ENCODE data around the gene PIGH. TPM values are rescaled to one million over a fixed set of nuclear protein-coding genes. Genes with fewer than 3 reads are reported as not detected.

The PIGH gene
- total and polyA plus RNA-seq, 4 experiments from 2014 or later, result 28.0 to 35.8 (median 31.9) TPM

DNA sequence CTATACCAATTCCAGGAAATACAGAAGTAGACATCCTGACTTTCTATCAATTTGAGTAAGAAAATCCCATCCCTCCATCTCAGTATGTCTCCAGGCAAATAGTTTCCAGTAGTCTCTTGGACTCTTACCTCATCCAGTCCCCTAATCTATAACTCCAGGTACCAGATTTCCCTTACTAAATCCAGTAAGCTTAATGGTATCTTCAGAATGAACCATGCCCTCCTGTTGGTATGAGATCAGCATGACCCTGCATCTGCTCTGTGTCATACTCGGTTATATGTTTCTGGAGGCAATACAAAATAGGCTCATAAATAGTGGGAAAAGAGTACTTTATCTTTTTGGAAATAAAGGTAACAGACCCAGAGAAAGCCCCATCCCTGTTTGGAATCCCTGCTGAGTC is 18.4 kb downstream of the PIGH start:
- Histone ChIP-seq H3K4me3 (ENCODE audit: low read length in 2 of 2) (no peak overlapping the region), H3K36me3 (ENCODE audit: insufficient read depth, low read length) (peaks cover 10% of the 10 kb centered on the region), H3K27ac (ENCODE audit: low read depth, low read length) (no peak overlapping the region), H3K27me3 (ENCODE audit: insufficient read depth, low read length) (no peaks in the 10 kb centered on the region), H3K4me1 (ENCODE audit: insufficient read depth, low read length) (no peaks in the 10 kb centered on the region), H3K9me3 (ENCODE audit: control insufficient read depth in 1 of 2, low read length in 2 of 2) (no peaks in the 10 kb centered on the region)
- no peak overlapping the region for H3K4me3 Mint-ChIP-seq
- intact Hi-C loops (cut with micrococcal nuclease), result no loop called here
- DNase-seq, result no peak
- H3K36me3 Mint-ChIP-seq, result peaks cover 0 to 9% of the 10 kb centered on the region in 2 donors
- H3K27ac Mint-ChIP-seq, result peak overlapping the region in 1 of 7 donors; percentile 15
- POLR2A ChIA-PET (ENCODE audit: partially characterized antibody), result interaction anchor here (1.7 kb wide), 1 partner anchor 18 kb away, joined by 6 read pairs; the partner anchor contains the start of gene PIGH
- no peaks in the 10 kb centered on the region for H3K27me3 Mint-ChIP-seq
- H3K9me3 Mint-ChIP-seq, result no peaks in the 10 kb centered on the region
- no peaks in the 10 kb centered on the region for H3K4me1 Mint-ChIP-seq
- CTCF ChIA-PET (ENCODE audit: partially characterized antibody), result interaction anchor here (0.7 to 9.0 kb wide), 13 partner anchors 9 to 154 kb away, joined by 3 to 139 read pairs (median 3); partner anchors contain the start of genes ARG2, PIGH, RDH12 and TMEM229B

GRCh38 chr14:67580336-67581171 is 19.5 kb downstream of the PIGH start:
- DNase-seq, result no peak
- CTCF ChIA-PET (ENCODE audit: partially characterized antibody), result interaction anchor here (0.7 to 9.0 kb wide), 10 partner anchors 9 to 161 kb away, joined by 3 to 139 read pairs (median 3); partner anchors contain the start of genes ARG2, PIGH, RDH12 and TMEM229B
- Mint-ChIP-seq H3K27me3 (no peaks in the 10 kb centered on the region), H3K36me3 (no peaks in the 10 kb centered on the region), H3K4me3 (no peak overlapping the region), H3K4me1 (no peaks in the 10 kb centered on the region), H3K9me3 (no peaks in the 10 kb centered on the region), H3K27ac (no peak overlapping the region)
- no peaks in the 10 kb centered on the region for H3K4me1 ChIP-seq (ENCODE audit: insufficient read depth, low read length)
- H3K36me3 ChIP-seq (ENCODE audit: insufficient read depth, low read length), result peaks cover 2% of the 10 kb centered on the region
- no peak overlapping the region for H3K27ac ChIP-seq (ENCODE audit: low read depth, low read length)
- H3K9me3 ChIP-seq (ENCODE audit: control insufficient read depth in 1 of 2, low read length in 2 of 2), result no peaks in the 10 kb centered on the region
- POLR2A ChIA-PET (ENCODE audit: partially characterized antibody), result interaction anchor here (1.7 kb wide), 1 partner anchor 19 kb away, joined by 6 read pairs; the partner anchor contains the start of gene PIGH
- intact Hi-C loops (cut with micrococcal nuclease), result no loop called here
- no peaks in the 10 kb centered on the region for H3K27me3 ChIP-seq (ENCODE audit: insufficient read depth, low read length)
- no peak overlapping the region for H3K4me3 ChIP-seq (ENCODE audit: low read length in 2 of 2)

DNA sequence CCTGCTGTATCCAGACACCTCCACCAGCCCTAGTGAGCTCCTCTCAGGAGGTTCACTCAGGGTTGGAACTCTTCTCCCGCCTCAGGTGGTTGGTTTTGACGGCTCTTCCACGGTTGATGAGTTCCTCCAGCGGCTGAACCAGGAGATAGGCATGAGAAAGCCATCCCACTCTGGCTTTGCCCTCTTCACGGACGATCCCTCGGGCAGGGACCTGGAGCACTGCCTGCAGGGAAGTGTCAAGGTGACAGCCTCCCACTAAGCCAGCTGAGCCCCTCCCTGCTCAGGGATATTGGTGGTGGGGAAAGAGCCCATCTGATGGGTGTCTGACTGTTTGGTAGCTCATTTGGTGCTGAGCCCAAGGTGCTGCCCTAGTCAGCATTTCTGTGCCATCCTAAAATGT is 20.4 kb downstream of the PIGH start:
- Mint-ChIP-seq H3K27ac (no peak overlapping the region), H3K27me3 (no peaks in the 10 kb centered on the region), H3K9me3 (no peaks in the 10 kb centered on the region), H3K4me3 (no peak overlapping the region), H3K4me1 (no peaks in the 10 kb centered on the region), H3K36me3 (no peaks in the 10 kb centered on the region)
- no peak overlapping the region for H3K27ac ChIP-seq (ENCODE audit: low read depth, low read length)
- H3K9me3 ChIP-seq (ENCODE audit: control insufficient read depth in 1 of 2, low read length in 2 of 2), result no peaks in the 10 kb centered on the region
- H3K27me3 ChIP-seq (ENCODE audit: insufficient read depth, low read length), result no peaks in the 10 kb centered on the region
- POLR2A ChIA-PET (ENCODE audit: partially characterized antibody), result no interaction called here
- CTCF ChIA-PET (ENCODE audit: partially characterized antibody), result interaction anchor here (1.1 to 9.0 kb wide), 4 partner anchors 12 to 160 kb away, joined by 3 to 139 read pairs (median 14); partner anchors contain the start of gene RDH12
- no peak for DNase-seq
- no peaks in the 10 kb centered on the region for H3K4me1 ChIP-seq (ENCODE audit: insufficient read depth, low read length)
- no peak overlapping the region for H3K4me3 ChIP-seq (ENCODE audit: low read length in 2 of 2)
- intact Hi-C loops (cut with micrococcal nuclease), result no loop called here
- no peaks in the 10 kb centered on the region for H3K36me3 ChIP-seq (ENCODE audit: insufficient read depth, low read length)

DNA sequence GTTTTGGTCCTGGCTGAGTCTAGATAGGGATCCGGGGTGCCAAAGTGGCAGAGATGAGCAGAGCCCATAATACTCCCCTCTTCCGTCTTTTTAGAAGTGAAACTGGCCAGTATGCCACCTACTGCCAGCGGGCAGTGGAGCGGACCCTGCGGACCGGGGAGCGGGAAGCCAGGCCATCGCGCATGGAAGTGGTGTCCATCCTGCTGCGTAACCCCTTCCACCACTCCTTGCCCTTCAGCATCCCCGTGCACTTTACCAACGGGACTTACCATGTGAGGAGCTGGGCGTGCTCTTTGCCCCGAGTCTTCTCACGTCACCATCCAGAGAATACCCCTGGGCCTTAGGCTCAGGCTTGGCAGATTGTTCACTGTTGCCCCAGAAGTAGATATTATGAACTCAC is 21.0 kb downstream of the PIGH start:
- H3K27ac Mint-ChIP-seq, result no peak overlapping the region

GRCh38 chr14:67577909-67578749 is 21.9 kb downstream of the PIGH start:
- no peaks in the 10 kb centered on the region for H3K27me3 Mint-ChIP-seq
- intact Hi-C loops (cut with micrococcal nuclease), result no loop called here
- CTCF ChIA-PET (ENCODE audit: partially characterized antibody), result interaction anchor here (0.9 to 9.0 kb wide), 6 partner anchors 8 to 151 kb away, joined by 3 to 139 read pairs (median 4); partner anchors contain the start of genes PIGH and RDH12
- H3K9me3 Mint-ChIP-seq, result no peaks in the 10 kb centered on the region
- Histone ChIP-seq H3K27me3 (ENCODE audit: insufficient read depth, low read length) (no peaks in the 10 kb centered on the region), H3K9me3 (ENCODE audit: control insufficient read depth in 1 of 2, low read length in 2 of 2) (no peaks in the 10 kb centered on the region), H3K4me3 (ENCODE audit: low read length in 2 of 2) (no peak overlapping the region), H3K36me3 (ENCODE audit: insufficient read depth, low read length) (no peaks in the 10 kb centered on the region), H3K27ac (ENCODE audit: low read depth, low read length) (no peak overlapping the region), H3K4me1 (ENCODE audit: insufficient read depth, low read length) (no peaks in the 10 kb centered on the region)
- DNase-seq, result no peak
- H3K36me3 Mint-ChIP-seq, result no peaks in the 10 kb centered on the region
- no peak overlapping the region for H3K27ac Mint-ChIP-seq
- peaks cover 0 to 4% (median 0%) of the 10 kb centered on the region in 4 donors for H3K4me1 Mint-ChIP-seq
- H3K4me3 Mint-ChIP-seq, result no peak overlapping the region
- POLR2A ChIA-PET (ENCODE audit: partially characterized antibody), result no interaction called here

More for the DNA sequence above, 21.0 kb downstream of the PIGH start:
- Mint-ChIP-seq H3K4me1 (no peaks in the 10 kb centered on the region), H3K27me3 (no peaks in the 10 kb centered on the region), H3K4me3 (no peak overlapping the region), H3K36me3 (no peaks in the 10 kb centered on the region), H3K9me3 (no peaks in the 10 kb centered on the region)
- Histone ChIP-seq H3K36me3 (ENCODE audit: insufficient read depth, low read length) (no peaks in the 10 kb centered on the region), H3K27ac (ENCODE audit: low read depth, low read length) (no peak overlapping the region), H3K27me3 (ENCODE audit: insufficient read depth, low read length) (no peaks in the 10 kb centered on the region), H3K4me3 (ENCODE audit: low read length in 2 of 2) (no peak overlapping the region), H3K9me3 (ENCODE audit: control insufficient read depth in 1 of 2, low read length in 2 of 2) (no peaks in the 10 kb centered on the region), H3K4me1 (ENCODE audit: insufficient read depth, low read length) (no peaks in the 10 kb centered on the region)
- CTCF ChIA-PET (ENCODE audit: partially characterized antibody), result interaction anchor here (1.3 to 9.0 kb wide), 3 partner anchors 125 to 159 kb away, joined by 3 to 139 read pairs (median 26); partner anchors contain the start of gene RDH12
- intact Hi-C loops (cut with micrococcal nuclease), result no loop called here
- POLR2A ChIA-PET (ENCODE audit: partially characterized antibody), result no interaction called here
- DNase-seq, result no peak

- Mint-ChIP-seq H3K4me1 (peaks cover 0 to 4% (median 0%) of the 10 kb centered on the region in 4 donors), H3K9me3 (no peaks in the 10 kb centered on the region), H3K27ac (no peak overlapping the region), H3K36me3 (no peaks in the 10 kb centered on the region), H3K27me3 (peaks cover 0 to 2% of the 10 kb centered on the region in 2 donors), H3K4me3 (no peak overlapping the region)
- Histone ChIP-seq H3K4me3 (ENCODE audit: low read length in 2 of 2) (no peak overlapping the region), H3K27ac (ENCODE audit: low read depth, low read length) (no peak overlapping the region), H3K36me3 (ENCODE audit: insufficient read depth, low read length) (no peaks in the 10 kb centered on the region), H3K9me3 (ENCODE audit: control insufficient read depth in 1 of 2, low read length in 2 of 2) (no peaks in the 10 kb centered on the region), H3K4me1 (ENCODE audit: insufficient read depth, low read length) (no peaks in the 10 kb centered on the region), H3K27me3 (ENCODE audit: insufficient read depth, low read length) (no peaks in the 10 kb centered on the region)
- intact Hi-C loops (cut with micrococcal nuclease), result no loop called here
- no peak for DNase-seq
- ChIA-PET CTCF (ENCODE audit: partially characterized antibody) (interaction anchor here (1.3 to 1.6 kb wide), 4 partner anchors 9 to 153 kb away, joined by 3 to 8 read pairs (median 4); partner anchors contain the start of gene PIGH), POLR2A (ENCODE audit: partially characterized antibody) (no interaction called here)
These were observed 22.8 kb downstream of the PIGH start for GRCh38 chr14:67577181-67577808.

All from CD4-positive, alpha-beta memory T cell (primary cell).